Epithelial cell of proximal tubule (primary cell): Measurements from ENCODE around the gene INTS7. TPM values are rescaled to one million over a fixed set of nuclear protein-coding genes. Genes with fewer than 3 reads are reported as not detected.

Source experiments
- DNase-seq: peaks from one replicate; pipeline ENCODE4 v3.0.0-alpha.2; 2011; ENCODE audit warnings: low read depth
- H3K4me3 ChIP-seq: 2 replicates; pipeline ENCODE4 v1.5.1; 2011; ENCODE audit warnings: low read depth, mild to moderate bottlenecking, low read length
- CTCF ChIP-seq: conservative IDR thresholded peaks from 2 replicates; pipeline ENCODE4 v1.5.1; 2012; ENCODE audit warnings: low read depth, mild to moderate bottlenecking, low read length
- total RNA-seq: library from RNA; depleted of rRNA; stranded (reverse); fragments of >200 nt; gene quantifications from 2 replicates; pipeline ENCODE4 v1.2.3, GENCODE V29; 2015

INTS7 gene
- total RNA-seq, 1 donor from 2014 or later, result 17.8 TPM

- TF ChIP-seq CTCF, result no peak
- DNase-seq, result no peak
- no peak overlapping the region for H3K4me3 ChIP-seq
Observed at GRCh38 chr1:211932933-211933254, 102.5 kb downstream of the INTS7 start.

GRCh38 chr1:211932231-211932932 lies 103.0 kb downstream of the INTS7 start:
- DNase-seq, result no peak
- no peak for TF ChIP-seq CTCF
- H3K4me3 ChIP-seq, result no peak overlapping the region

DNA sequence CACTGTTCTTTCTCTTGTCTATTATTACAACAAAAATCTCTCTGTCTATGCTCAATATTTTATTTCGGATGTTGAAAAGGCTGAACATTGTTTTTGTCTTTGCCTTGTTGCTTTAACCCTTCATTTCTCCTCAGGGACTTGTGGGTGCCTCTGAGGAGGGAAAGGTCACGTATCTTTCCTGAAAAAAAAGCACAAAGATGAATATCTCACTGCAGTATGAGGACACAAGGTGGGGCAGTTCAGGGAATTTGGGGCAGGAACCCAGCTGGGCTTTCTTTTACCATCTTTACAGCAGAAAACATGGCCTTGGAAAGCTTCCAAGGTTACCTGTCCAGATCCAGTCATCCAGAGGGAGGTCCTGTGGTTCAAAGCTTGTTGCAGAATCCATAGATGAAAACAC lies 105.7 kb downstream of the INTS7 start:
- DNase-seq, result no peak
- no peak overlapping the region for H3K4me3 ChIP-seq
- TF ChIP-seq CTCF, result no peak

- no peak overlapping the region for H3K4me3 ChIP-seq
- TF ChIP-seq CTCF, result no peak
- no peak for DNase-seq
Observed at GRCh38 chr1:211928993-211929637, 106.2 kb downstream of the INTS7 start.

DNA sequence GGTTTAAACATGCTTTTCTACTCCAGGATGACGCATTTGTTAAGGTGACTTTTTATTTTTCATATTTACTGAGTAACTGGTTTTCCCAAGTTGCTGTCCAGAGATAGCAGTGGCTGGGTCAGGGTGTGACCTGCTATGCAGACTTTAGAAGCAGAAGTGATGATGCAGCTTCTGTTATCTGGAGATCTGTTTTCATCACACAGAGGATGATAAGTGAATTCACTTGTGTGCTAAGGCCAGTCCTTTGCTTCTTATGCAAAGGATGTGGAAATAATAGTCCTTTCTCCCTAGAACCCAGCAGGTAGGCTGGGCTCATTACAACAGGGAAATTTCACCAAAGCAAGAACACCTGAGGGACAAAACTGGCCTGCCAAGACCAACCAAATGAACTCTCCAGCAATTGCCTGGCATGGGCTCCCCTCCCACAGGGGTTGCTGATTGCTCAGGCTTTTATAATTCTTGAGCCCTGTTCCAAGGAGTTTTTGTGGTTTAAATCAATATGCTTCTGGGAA lies 107.0 kb downstream of the INTS7 start:
- no peak for TF ChIP-seq CTCF
- H3K4me3 ChIP-seq, result no peak overlapping the region
- DNase-seq, result no peak

DNA sequence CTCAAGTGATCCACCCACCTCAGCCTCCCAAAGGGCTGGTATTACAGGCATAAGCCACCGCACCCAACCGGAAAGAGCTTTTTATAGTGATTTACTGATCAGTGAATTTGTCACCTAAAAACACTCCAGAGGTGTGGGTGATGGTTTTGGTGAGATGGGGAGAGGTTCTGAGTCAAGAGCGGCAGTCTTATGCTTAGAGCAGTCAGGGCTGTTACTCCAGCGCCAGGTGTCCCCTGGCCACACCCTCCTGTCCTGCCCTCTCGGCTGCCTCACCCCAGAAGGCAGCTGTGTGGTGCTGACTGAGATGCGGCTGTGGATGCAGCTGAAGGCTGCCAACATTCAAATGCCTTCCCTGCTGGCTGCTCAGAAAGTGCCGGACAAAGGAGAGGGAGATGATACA lies 110.3 kb downstream of the INTS7 start:
- no peak for TF ChIP-seq CTCF
- H3K4me3 ChIP-seq, result no peak overlapping the region
- DNase-seq, result no peak

DNA sequence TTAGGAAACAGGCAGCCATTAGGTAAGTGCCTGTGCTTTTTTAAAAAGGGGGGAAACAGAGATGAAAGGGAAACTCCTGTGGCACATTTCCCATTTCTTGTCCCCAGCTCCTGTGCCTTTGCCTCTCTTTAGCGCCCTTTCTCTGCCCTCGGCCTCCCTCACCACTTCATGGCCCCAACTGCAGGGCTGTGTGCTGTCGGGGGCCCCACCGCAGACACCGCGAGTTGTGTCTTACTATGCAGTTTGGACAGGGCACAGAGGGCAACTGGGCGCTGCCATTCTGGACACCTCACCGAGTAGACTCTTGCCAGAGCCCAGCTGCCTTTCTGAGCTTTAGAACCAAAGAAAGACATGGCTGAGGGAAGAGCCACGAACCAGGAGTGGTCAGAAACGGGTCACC lies 111.1 kb downstream of the INTS7 start:
- TF ChIP-seq CTCF, result no peak
- no peak for DNase-seq

More for the DNA sequence above, 111.1 kb downstream of the INTS7 start:
- H3K4me3 ChIP-seq, result no peak overlapping the region
